GM15510 (cell line): ENCODE results near the gene MOBP.

ENCODE experiments used
- POLR2A ChIP-seq: IDR thresholded peaks from 3 replicates; pipeline ENCODE4 v1.6.1; 2011; ENCODE audit warnings: borderline replicate concordance; ENCODE audit not compliant: insufficient read length; ENCODE audit errors: extremely low read depth

The MOBP gene

DNA sequence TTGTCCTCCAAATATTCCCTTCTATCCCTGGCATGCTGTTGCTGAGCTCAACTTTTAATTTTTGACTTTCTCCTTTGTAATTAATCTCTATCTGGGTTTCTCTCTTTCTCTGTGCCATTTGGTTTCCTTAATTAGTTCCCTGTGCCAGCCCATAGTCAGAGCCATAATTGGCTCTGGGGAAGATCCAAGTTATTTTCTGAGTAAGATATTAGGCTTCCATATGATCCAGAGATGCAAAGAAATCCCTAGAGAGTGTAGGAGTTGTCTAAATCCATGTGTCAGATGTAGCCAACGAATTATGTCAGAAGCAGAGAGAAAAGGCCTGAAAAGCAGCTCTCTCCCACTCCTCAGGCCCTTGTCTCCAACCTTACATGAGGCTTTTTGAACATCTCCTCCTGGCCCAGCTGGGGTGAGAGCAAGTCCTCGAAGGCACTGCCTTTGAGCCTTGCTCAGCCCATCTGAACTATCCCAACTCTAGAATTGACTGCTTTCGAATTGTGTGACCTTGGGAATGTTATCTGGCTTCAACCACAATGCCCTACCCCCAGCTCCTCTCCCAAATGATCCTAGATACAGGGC is 46.4 kb downstream of the MOBP start:
- TF ChIP-seq POLR2A, result no peak

DNA sequence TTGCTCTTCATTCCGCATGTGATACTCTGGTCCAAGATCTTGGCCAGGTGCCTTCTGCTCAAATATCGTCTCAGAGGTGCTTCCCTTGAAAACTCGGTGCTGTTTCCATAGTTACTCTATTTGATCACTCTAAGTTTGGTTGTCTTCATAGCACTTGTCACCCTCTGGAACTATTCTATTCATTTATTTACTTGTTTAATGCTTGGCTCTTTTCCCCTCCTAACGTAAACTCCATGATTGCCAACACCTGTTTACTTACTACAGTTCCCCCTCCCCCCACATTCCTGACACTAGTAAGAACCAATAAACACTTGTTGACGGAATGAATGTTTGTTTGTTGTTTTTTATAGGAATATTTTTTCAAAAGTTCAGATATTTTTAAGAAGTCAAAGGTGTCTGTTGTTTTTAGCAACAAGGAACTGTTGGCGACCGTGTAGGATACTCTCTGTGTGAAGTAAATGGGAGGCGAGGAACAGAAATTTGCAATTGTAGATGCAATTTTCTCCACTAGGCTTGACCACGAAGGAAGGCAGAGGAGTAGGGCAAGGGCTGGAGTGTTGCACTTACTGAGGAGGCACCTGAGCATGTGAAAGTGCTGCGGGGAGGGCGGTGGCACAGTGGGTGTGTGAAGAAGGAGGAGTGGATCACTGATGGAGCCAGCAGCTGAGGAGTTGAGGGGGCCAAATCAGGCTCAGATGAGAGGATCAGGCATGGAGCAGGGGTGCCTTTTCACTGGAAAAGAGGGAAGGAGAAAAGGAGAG is 48.4 kb downstream of the MOBP start:
- no peak for TF ChIP-seq POLR2A

DNA sequence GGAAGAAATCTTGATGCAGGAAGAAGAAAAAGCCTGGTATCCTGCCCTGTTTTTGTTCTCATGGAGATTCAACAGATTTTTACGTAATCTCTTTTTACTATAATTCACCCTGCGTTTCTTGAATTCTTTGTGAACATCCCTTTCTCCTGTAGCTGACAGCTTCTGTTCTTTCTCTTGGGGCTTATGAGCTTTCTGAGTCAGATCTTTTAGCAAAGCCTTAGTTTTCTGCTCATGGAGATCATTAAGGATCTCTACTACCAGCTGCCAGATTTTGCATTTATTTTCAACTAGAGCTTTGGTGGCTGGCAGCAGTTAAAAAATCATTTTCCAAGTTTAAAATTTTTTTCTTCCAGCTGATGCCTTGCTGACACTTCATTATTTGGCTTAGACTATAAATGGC is 51.6 kb downstream of the MOBP start:
- no peak for TF ChIP-seq POLR2A

DNA sequence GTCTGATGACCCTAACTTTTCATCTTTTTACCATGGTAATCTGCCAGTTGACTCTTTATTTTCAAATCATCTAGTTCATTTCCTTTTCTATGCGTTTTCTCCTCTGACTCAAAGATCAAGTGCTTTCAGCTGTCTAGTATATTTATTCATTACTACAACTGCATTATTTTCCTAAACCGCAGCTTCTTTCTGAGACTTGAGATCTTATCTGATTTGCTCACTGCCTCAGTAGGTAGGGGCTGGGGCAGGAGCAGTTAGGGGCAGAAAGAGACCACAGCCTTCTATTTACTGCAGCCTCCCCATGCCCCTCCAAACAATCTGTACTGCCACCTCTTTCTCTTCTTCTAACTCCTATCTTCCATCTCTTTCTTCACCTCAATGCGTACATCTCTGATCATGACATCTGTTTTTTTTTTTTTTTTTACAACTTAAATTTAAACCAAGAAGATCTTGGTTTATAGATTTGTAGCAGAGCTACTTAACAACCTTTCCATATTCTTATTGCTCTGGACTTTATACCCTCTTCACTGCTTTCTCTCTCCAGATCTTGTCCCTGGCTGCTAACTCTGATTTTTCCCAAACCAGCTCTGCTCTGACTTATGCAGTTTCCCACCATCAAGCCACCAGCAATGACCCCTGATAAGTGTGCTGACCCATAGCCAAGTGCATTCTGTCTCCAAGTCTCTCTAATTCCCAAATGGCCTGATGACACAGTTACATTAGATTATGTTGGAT is 52.2 kb downstream of the MOBP start:
- TF ChIP-seq POLR2A, result no peak

- no peak for TF ChIP-seq POLR2A
These were observed 54.0 kb downstream of the MOBP start for GRCh38 chr3:39521456-39521855.

- no peak for TF ChIP-seq POLR2A
These were observed 56.6 kb downstream of the MOBP start for GRCh38 chr3:39524107-39524506.

GRCh38 chr3:39528844-39529243 is 61.4 kb downstream of the MOBP start:
- TF ChIP-seq POLR2A, result no peak

DNA sequence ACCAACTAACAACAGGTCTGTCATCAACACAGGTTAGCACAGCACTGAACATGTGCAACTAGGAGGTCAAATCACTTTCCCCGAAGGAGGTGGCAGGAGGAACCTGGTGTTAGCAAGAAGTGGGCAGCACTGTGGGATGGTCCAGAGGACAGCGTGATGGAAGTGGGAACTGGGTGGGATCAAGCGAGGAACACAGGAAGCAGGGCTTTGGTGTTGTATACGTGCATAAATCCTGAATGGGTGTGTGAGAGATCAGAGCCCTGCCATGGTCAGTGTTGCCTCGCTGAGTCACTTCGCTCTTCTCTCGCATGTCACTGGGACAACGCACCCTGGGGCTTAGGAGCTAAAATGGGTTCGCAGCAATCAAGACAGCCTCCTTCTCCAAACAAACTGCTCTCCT is 62.1 kb downstream of the MOBP start:
- no peak for TF ChIP-seq POLR2A

GRCh38 chr3:39531066-39531465 is 63.6 kb downstream of the MOBP start:
- no peak for TF ChIP-seq POLR2A

- no peak for TF ChIP-seq POLR2A
These were observed 64.2 kb downstream of the MOBP start for GRCh38 chr3:39531665-39532064.

DNA sequence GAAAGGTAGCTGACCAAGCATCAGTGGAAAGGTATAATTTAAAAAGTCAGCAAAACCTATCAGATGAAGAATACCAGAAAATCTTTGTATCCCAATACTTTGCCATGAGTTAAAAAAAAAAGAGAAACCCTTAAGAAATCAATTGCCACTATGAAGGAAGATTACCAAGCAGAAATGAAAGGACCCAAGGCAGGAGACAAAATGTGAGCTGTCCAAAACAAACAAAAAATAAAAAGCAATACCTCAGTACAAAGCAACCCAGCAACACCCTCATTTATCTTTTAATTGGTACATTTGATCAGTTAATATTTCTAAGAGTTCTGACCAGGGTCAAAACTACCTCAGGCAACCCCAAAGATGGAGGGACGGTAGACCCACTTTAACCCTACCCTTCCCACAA is 65.3 kb downstream of the MOBP start:
- TF ChIP-seq POLR2A, result no peak

- no peak for TF ChIP-seq POLR2A
These were observed 65.7 kb downstream of the MOBP start for GRCh38 chr3:39533226-39533625.

GRCh38 chr3:39540162-39540921 is 72.9 kb downstream of the MOBP start:
- no peak for TF ChIP-seq POLR2A

- TF ChIP-seq POLR2A, result no peak
These were observed 74.0 kb downstream of the MOBP start for GRCh38 chr3:39541442-39541841.

- no peak for TF ChIP-seq POLR2A
These were observed 74.4 kb downstream of the MOBP start for GRCh38 chr3:39541917-39542329.
